NCI-H1092 (cell line): ENCODE measurements around the gene HBZ.
"Not testable (repeated sequence)": the region's sequence is repeated elsewhere in the genome, so short reads cannot be mapped to it uniquely, and the experiment has no call there.

Experiments
- DNase-seq: peaks from one replicate; lab custom pipeline; 2025; lab: John Stamatoyannopoulos, UW

Gene HBZ

DNA sequence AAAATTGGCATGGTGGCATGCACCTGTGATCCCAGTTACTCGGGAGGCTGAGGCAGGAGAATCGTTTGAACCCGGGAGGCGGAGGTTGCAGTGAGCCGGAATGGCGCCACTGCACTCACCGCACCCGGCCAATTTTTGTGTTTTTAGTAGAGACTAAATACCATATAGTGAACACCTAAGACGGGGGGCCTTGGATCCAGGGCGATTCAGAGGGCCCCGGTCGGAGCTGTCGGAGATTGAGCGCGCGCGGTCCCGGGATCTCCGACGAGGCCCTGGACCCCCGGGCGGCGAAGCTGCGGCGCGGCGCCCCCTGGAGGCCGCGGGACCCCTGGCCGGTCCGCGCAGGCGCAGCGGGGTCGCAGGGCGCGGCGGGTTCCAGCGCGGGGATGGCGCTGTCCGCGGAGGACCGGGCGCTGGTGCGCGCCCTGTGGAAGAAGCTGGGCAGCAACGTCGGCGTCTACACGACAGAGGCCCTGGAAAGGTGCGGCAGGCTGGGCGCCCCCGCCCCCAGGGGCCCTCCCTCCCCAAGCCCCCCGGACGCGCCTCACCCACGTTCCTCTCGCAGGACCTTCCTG, 27.7 kb downstream of the HBZ start, which contains the start of gene HBQ1:
TSS of gene HBQ1 (plus strand) at position 359 of the 575 bp plus-strand sequence. CDS start at position 387, 28 bp downstream.
- DNase-seq: peak; percentile 35

DNA sequence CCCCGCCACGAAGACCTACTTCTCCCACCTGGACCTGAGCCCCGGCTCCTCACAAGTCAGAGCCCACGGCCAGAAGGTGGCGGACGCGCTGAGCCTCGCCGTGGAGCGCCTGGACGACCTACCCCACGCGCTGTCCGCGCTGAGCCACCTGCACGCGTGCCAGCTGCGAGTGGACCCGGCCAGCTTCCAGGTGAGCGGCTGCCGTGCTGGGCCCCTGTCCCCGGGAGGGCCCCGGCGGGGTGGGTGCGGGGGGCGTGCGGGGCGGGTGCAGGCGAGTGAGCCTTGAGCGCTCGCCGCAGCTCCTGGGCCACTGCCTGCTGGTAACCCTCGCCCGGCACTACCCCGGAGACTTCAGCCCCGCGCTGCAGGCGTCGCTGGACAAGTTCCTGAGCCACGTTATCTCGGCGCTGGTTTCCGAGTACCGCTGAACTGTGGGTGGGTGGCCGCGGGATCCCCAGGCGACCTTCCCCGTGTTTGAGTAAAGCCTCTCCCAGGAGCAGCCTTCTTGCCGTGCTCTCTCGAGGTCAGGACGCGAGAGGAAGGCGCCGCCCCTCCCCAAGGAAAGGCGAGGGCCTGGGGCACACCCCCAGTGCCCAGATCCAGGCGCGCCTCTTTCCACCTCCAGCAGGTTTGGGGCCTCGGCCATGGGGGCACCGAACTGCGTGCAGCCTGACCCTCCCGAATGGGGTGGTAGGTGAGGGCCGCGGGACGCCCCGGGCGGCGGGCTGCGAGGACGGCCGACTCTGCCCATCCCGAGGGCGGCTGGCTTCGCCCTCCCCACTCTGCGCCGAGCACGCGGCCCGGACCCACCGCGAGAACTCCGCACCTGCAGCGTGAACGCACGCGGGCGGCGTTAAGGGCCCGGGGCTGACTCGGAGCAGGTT, 28.5 kb downstream of the HBZ start:
- DNase-seq: peak; percentile 71

DNA sequence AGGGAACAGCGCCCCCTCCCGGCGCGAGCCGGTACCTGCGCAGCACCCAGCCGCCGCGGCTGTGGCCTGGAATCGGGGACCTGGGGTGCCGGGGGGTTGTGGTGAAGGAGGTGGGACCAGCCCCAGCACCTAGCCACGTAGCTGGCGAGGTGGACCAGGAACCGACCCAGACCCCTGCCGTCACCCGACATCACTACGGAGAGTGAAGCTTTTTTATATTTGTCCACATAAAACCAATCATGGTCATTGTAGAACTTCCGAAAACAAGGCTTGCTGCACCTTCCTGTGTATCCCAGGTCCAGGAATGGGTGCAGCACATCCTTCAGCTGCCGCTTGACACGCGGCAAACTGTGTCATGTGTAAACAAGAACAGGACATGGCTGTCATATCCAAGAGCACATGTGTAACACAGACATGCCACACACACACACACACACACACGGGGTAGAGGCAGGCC, 29.1 kb downstream of the HBZ start:
- DNase-seq: no peak

DNA sequence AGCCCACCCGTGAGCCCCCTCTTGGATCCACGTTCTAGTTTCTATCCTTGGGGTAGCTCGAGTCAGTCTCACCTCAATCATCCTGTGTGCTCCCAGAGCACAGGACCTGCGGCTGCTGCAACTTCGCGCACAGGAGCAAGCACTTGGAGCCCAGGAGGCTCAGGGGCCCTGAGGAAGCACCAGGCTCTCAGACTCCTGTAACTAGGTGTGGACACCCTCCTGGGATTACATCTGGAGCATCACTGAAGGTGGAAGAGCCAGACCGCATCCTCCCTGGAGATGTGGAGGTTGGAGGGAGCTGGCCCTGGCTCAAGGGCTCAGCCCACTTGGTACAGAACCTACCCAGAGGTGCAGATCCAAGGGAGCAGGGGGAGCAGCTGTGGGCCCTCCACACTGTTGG, 30.6 kb downstream of the HBZ start:
- DNase-seq: no peak

DNA sequence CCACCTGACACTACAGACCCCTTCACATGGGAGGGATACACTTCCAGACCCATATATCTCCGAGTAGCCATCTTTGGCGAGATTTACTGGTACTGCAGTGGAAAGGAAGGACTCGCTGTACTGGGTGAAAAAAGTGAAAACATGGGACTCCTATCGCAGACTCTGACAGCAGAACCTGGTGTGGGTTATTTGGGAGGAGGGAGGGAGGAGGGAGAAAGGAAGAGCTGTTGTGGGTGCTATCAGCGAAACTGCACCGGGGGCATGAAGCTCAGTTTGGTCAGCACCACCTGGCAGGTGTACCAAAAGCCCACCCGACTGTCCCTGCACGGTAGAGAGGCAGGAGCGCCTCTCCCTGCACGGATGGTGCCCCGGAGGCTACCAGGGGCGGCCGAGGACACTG, 32.8 kb downstream of the HBZ start:
- no peak for DNase-seq

DNA sequence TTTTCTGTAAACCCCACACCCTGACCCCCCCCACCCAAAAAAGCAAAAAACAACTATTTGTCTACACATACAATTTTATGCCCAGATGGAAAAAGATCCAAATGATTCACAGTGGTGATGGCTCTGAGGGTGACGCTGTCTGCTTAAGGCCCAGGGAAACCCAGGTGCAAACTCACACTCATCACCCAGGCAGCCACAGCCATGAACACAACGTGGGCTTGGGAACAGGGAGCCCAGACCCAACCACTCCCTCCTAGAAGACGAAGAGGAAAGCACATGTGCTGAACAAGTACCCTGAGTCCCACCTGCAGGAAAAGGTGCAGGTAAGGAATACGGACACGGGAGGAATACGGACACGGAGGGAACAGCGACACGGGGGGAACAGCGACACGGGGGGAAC, 33.2 kb downstream of the HBZ start:
- DNase-seq: no peak

DNA sequence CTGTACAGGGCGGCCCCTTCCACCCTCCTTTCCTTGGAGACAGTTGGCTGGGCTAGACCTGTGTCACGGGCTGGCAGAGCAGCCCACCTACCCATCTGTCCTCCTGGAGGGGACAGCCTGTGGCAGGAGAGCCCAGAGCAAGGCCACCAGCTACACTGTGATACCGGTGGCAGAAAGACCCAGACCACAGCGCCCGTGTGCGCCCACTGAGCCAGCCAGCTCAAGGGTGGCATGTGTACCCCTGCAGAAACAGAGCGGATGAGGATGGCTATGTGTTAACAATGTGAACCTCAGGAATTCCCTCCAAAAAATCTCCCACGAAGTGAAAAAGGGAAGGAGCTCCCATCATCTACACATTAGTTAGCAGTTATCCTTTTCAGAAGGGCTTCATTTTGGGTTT, 34.9 kb downstream of the HBZ start:
- no peak for DNase-seq

DNA sequence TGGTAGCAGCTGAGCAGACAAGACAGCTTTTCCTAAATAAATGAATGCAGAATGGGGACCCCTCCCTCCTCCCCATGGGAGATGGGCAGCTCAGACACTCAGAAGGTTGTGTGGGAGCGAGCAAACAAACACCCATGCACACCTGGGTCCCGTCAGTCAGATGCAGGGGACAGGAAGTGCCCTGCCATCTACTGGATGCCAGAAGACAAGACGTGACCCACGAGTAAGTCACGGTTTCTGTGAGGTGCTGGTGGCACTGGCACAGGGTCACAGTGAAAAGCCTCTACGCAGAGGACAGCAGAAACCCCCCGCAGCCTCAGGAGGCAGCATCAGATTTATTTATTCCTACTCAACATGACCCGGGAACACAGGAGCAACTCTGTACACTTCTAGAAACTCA, 36.2 kb downstream of the HBZ start:
- DNase-seq: no peak

DNA sequence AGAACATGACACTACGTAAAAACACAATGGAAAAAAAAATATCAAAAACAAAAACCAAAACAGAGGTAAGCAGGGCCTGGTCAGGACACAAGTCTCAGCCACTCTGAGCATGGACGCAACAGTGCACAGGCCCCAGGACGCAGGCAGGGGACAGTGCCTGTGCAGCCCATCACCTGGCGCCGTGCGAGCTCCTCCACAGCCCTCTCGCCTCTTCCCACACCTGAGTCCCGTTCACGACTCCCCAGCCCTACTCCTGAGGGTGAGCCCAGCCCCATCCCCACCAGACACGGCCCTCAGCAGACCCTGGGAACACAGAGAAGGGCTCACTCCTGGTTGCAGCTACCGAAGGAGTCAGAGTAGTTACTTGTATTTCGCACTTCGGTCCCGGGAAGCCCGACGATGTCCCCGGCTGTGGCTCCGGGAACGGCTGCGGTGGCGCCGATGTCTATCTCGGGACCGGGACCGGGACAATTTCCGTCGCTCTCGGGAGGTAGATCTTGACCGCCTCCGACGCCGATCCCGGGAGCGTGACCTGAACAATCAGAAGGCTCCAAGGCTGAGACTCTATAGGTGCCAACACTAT, 37.3 kb downstream of the HBZ start:
- DNase-seq: no peak

DNA sequence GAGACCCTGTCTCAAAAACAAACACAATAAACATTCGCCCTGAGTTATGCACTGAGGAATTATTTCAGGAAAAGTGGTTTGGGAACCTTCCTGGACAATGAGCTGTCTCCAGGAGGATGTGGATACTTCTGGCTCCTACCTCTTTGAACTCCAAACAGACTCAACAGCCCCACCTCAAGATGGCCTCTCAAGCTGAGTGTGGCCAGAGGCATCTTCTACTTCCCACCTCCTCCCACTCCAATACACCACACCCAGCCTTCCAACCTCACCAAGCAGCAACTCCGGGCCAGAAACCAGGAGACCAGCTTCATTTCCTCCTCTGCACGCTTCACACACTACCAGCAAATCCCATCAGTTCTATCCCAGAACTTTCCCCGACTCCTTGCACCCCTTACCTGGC, 39.4 kb downstream of the HBZ start:
- DNase-seq: no peak

DNA sequence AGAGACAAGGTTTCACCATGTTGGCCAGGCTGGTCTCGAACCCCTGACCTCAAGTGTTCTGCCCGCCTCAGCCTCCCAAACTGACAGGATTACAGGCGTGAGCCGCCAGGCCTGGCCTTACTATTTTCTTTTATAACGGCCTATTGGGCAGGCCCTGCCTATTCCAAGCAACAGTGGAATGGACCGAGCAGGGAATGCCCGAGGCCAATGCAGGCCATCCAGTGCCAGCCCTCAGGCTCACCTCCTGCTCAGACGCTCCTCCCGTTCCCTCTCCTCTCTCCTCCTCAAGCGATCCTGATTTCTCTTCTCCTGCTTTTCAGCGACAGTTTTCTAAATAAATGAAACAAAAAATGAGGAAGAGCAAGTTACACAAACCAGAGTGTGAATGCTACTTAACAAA, 40.2 kb downstream of the HBZ start:
- DNase-seq: no peak

DNA sequence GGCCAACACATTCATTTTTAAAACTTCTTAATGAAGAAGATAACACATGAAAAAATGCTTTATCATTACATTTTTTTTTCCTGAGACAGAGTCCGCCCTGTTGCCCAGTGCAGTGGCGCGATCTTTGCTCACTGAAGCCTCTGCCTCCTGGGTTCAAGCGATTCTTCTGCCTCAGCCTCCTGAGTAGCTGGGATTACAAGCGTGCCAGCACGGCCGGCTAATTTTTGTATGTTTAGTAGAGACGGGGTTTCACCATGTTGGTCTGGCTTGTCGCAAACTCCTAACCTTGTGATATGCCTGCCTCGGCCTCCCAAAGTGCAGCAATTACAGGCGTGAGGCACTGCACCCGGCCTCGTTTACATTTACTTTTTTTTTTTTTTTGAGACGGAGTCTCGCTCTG, 41.0 kb downstream of the HBZ start:
- DNase-seq: no peak

DNA sequence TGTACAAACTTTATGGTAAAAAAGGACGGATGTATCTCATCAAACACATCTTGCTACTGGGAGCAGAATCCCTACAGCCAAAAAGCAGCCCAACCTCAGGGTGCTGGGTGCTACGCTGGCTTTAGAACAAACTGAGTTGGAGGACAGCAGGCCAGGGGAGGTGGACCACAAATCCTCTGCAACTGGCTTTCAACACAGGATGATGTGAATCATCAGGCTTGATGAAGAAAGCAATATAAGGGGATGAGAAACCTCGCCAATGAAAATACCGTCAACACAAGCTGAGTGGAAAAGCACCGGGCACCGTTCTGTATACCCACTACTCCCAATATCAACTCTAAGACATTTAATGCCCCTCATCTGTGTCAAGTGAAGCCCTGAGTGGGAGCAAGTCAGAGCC, 42.1 kb downstream of the HBZ start:
- no peak for DNase-seq

DNA sequence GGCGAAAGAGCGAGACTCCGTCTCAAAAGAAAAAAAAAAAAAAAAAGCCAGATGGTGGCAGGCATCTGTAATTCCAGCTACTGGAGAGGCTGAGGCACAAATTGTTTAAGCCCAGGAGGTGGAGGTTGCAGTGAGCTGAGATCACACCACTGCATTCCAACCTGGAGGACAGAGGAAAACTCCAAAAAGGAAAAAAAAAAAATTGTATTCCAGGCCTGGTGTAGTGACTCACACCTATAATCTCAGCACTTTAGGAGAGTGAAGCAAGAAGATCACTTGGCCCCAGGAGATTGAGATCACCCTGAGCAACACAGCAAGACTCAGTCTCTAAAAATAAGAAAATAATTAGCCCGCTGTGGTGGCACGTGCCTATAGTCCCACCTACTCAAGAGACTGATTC, 47.9 kb downstream of the HBZ start:
- no peak for DNase-seq

DNA sequence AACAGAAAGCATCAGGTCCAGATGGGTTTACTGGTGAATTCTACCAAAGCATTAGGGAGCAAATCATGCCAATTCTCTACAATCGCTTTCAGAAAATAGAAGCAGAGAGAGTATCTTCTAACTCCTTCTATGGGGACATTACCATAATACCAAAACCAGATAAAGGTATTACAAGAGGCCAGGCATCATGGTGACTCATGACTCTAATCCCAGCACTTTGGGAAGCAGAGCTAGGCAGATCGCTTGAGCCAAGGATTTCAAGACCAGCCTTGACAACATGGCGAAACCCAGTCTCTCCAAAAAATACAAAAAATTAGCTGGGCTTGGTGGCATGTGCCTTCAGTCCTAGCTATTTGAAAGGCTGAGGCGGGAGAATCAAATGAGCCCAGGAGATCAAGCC, 50.8 kb downstream of the HBZ start:
- no peak for DNase-seq

DNA sequence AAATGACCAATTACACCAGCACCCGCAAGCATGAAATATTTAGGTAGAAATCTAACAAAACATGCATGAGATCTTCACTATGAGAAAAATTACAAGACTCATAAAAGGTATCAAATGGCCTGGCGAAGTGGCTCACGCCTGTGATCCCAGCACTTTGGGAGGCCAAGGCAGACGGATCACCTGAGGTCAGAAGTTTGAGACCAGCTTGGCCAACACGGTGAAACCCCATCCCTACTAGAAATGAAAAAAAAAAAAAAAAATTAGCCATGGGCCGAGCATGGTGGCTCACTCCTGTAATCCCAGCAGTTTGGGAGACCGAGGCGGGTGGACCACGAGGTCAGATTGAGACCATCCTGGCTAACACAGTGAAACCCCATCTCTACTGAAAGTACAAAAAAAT, 51.6 kb downstream of the HBZ start:
- DNase-seq: not testable (repeated sequence)
